ENCODE data around the gene CLCN6. TPM values are rescaled to one million over a fixed set of nuclear protein-coding genes. Genes with fewer than 3 reads are reported as not detected.

The CLCN6 gene
- total and polyA plus RNA-seq, 2 of the 13 experiments (the other 11 are each of a cell fraction or from before 2014, with no cell fraction given): 14.9 to 19.3 TPM

- TF ChIP-seq DBP (CRISPR knock-in tag; IDR thresholded peaks at IDR 0.05; ENCODE audit: not compliant biosample characterization) (no peak), ZNF644 (CRISPR knock-in tag; IDR thresholded peaks at IDR 0.05; ENCODE audit: low read depth) (no peak), ZBTB7B (CRISPR knock-in tag; IDR thresholded peaks at IDR 0.05) (no peak), ZNF850 (CRISPR knock-in tag; conservative IDR thresholded peaks at IDR 0.05) (no peak), MZF1 (CRISPR knock-in tag; IDR thresholded peaks at IDR 0.05; ENCODE audit: borderline replicate concordance) (no peak), FOXA1 (IDR thresholded peaks at IDR 0.05) (no peak), FOXA1 (CRISPR knock-in tag; IDR thresholded peaks at IDR 0.05) (no peak), TFAP4 (IDR thresholded peaks at IDR 0.05; ENCODE audit: borderline replicate concordance, low read depth) (no peak), ZNF724P (CRISPR knock-in tag; IDR thresholded peaks at IDR 0.05; ENCODE audit: borderline replicate concordance) (no peak; the same call in 1 of the 2 replicates), CREB3 (CRISPR knock-in tag; IDR thresholded peaks at IDR 0.05) (no peak), RXRB (CRISPR knock-in tag; IDR thresholded peaks at IDR 0.05; ENCODE audit: borderline replicate concordance) (peak; percentile 22; the same call in 1 of the 2 replicates), KLF12 (CRISPR knock-in tag; IDR thresholded peaks at IDR 0.05; ENCODE audit: borderline replicate concordance) (0 out of 2 replicates have a peak, but pooled peaks have one; percentile 14), IRF9 (CRISPR knock-in tag; IDR thresholded peaks at IDR 0.05; ENCODE audit: borderline replicate concordance) (0 out of 2 replicates have a peak, but pooled peaks have one; percentile 30), ZNF431 (CRISPR knock-in tag; IDR thresholded peaks at IDR 0.05; ENCODE audit: borderline replicate concordance, low read depth) (no peak), ZNF430 (CRISPR knock-in tag; IDR thresholded peaks at IDR 0.05) (no peak), DNMT1 (CRISPR knock-in tag; IDR thresholded peaks at IDR 0.05) (no peak), ZNF44 (CRISPR knock-in tag; IDR thresholded peaks at IDR 0.05) (no peak), ZBTB4 (CRISPR knock-in tag; IDR thresholded peaks at IDR 0.05; ENCODE audit: borderline replicate concordance) (no peak), POLR2AphosphoS2 (IDR thresholded peaks at IDR 0.05; ENCODE audit: low read depth, low read length) (no peak), NFIC (IDR thresholded peaks at IDR 0.05; ENCODE audit: low read length) (no peak), MNT (IDR thresholded peaks at IDR 0.05) (no peak)
Measured at GRCh38 chr1:11802973-11803885, 2.8 kb upstream of the CLCN6 start (continued).

Data from HepG2 (cell line).